Stimulated activated CD8-positive, alpha-beta memory T cell treated with anti-CD3 and anti-CD28 coated beads, Interleukin-12 subunit alpha, Interleukin-12 subunit beta, amount 100 ng/mL, for 1 hour (primary cell): ENCODE results near the gene ELL2.

Source experiments
- DNase-seq: peaks from one replicate; pipeline ENCODE4 v3.0.0-alpha.2; 2020; ENCODE audit warnings: low read depth

The ELL2 gene

GRCh38 chr5:95961617-95962474, at the start of gene ELL2:
Gene ELL2, minus strand, starts transcription at chr5:95961851. Its CDS starts 130 bp downstream, at chr5:95961721.
- peak; percentile 93 for DNase-seq

- no peak for DNase-seq
Observed at GRCh38 chr5:96008987-96009647, 47.5 kb upstream of the ELL2 start.

- DNase-seq: no peak
Observed at GRCh38 chr5:96008487-96008886, 46.8 kb upstream of the ELL2 start.

DNA sequence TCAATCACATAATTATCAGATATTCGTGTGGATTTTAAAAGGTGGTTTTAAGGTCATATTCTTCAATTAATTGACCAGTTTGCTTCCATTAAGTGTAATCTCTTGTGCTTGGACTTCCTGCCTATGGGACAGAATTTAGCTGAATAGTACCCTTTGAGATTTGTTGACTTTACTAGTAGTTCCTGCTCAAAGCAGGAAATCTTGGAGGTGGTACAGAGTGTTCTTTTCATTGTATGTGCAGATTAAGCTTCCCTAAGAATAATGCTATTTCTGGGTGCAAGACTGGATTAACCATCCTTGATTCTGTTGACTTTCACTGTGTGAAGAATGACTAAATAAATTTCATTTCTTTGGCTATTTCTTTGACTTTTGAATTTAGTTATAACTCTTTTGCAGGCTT, 45.4 kb upstream of the ELL2 start:
- no peak for DNase-seq

GRCh38 chr5:96006291-96006690, 44.6 kb upstream of the ELL2 start:
- no peak for DNase-seq

DNA sequence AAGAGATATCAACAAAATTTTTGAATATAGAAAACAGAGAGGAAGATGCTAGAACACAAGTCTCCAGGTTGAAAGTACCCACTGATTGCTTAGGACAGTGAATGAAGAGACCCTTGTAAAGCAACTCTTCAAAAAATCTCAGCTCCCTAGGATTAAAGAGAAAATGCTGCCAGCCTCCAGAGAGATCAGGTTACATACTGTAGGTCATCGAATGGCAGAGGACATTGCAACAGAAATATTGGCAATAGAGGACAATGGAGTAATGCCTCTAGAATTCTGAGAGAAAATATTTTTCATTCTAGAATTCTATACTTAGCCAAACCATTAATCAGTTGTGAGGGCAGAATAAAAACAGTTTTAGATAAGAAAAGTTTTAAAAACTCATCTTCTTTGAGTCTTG, 43.1 kb upstream of the ELL2 start:
- DNase-seq: no peak

GRCh38 chr5:96004087-96004486, 42.4 kb upstream of the ELL2 start:
- no peak for DNase-seq

DNA sequence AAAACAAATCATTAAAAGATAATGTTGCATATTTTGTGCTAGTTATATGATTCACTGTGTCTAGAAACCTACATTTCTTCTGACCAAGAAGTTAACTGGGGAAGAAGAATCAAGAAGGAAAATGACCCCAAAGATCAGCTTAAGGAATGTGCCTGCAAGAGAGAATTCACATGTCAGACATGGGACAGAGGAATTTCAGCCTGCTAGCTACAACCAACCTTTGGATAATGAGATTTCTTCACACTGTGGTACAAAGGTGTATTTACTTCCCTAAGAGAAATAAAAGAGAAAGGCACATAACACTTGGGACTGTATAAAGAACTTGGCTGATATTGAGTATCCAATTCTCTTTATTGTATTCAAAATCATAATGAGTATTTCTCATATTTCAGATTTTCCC, 39.6 kb upstream of the ELL2 start:
- DNase-seq: no peak

DNA sequence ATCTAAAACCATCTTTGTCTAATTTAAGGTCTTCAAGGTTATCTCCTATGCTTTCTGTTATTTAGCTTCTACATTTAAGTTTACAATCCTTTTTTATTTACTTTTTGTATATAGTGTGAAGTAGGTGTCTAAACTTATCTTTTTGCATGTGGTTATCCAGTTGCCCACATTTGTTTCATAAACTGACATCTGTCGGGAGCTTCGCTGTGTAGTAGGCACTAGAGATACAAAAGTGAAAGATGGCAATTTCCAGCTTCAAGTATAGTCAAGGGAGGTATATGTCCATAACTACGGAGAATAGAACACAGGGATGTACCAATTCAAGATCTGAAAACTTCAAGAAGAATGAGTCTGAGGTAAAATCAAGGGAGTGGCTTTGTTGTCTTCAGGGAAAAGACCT, 38.7 kb upstream of the ELL2 start:
- no peak for DNase-seq

DNA sequence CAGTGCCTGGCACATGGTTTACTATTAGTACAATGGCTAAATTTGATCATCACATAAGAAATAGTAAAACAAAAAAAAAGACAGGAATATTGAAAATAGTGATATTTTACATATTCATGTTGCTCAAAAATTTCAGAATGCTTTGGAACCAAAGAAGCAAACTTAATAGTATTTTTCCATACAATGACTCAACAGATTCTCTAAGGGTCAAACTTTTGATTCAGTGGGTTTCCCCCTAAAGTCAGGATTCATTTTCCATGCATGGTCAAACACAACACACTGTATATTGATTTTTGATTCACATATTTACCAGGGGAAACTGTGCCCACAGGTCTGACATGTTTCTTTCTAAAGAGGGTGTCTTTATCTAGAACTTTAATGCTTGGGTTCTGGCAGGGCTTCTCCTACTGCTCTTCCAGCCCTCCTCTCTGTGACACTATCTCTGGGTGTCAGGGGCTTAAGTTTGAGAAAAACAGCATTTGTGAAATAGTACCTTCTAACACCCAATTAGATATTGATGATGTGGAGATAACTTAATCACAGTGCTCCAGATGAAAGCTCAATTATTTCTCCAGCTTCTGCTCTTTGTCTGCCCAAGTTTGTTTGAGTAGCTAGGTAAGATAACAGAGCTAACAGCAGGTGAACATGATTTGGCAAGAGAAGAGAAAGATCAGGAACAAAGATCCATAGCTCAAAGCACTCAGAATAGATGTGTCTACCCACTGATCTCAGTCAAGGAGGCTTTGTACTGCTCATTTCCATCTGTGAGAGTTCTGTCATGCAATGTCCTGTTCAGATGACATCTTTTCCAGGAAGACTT, 35.5 kb upstream of the ELL2 start:
- DNase-seq: no peak

GRCh38 chr5:95995962-95996489, 34.4 kb upstream of the ELL2 start:
- no peak for DNase-seq

DNA sequence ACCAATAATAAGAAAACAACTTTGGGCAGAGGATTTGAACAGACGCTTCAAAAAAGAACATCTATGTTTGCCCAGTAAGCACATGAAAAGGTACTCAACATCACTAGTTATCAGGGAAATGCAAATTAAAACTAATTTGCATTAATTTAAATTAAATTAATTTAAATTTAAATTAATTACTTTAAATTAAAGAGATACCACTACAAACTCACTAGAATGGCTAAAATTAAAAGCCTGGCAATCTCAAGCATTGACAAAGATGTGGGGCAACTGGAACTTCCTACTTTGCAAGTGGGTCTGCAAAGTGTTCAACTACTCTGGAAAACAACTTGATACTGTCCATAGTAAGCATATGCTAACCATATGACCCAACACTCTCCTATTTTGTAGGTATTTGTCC, 32.1 kb upstream of the ELL2 start:
- no peak for DNase-seq

DNA sequence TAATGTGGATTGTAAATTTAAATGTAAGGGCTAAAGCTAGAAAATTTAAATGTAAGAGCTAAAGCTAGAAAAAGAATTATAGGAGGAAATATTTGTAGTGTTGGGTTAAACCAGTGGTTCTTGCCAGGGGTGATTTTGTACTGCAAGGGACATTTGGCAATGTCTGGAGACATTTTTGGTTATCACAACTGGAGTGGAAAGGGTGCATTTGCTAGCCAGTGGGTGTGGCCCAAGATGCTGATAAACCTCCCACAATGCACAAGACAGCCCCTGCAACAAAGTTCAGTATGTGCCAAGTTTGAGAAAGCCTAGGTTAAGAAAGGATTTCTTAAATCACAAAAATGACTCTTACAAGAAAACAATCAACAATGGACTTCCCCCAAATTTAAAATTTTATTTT, 31.6 kb upstream of the ELL2 start:
- DNase-seq: no peak

- DNase-seq: no peak
Observed at GRCh38 chr5:95989283-95990048, 27.8 kb upstream of the ELL2 start.

DNA sequence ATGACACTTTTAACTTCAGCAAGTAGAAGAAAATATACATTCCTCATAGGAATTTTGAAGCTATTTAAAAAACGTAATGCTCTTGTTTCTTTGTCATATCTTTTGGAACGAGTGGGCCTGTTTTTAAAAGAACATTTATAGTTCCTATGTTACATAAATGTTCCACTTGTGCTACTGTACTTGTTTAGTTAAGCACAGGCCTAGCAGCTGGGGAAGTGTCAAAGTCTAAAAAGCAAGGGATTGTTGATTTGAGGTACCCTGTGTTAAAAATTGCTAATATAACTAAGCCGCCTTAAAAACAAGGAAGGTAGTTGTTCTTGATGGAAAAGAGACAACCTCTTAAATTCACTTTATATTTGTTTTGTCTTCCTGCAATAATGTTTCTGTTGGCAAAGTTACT, 27.2 kb upstream of the ELL2 start:
- no peak for DNase-seq

- DNase-seq: no peak
Observed at GRCh38 chr5:95988094-95988493, 26.4 kb upstream of the ELL2 start.

GRCh38 chr5:95986937-95987520, 25.4 kb upstream of the ELL2 start:
- DNase-seq: no peak

DNA sequence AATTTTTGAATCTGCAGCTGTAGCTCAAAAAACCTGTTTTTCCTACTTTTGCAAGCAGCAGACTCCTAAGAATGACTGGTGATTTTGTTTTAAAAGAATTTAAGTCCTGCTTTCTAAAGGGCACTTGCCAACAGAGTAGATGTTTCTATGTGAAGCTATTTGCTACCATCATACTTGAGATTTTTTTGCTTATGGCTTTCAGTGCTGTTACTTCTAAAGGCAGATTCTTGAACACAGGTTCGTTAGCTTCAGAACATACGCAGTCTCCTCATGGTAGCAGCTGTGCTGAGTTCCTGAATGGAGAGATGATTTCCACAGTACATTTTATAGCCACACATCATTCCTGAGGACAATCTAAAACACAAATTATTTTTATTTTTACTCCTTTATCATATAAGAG, 24.4 kb upstream of the ELL2 start:
- DNase-seq: no peak

DNA sequence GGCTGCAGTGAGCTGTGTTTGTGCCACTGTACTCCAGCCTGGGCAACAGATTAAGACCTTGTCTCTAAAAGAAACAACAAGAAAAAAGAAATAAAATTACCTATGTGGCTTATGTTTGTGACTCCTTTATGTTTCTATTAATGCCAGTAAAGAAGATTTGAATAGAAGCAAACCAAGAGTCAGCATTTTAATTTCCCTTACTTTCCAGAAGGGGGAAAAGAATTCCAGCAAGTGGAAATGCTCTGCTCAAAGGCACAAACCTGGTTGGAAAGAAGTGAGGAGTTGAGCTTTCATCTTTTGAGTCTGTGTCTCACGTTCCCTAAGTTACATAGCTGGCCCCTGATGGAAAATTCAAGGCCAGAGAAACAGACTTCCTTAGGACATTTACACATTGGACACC, 23.6 kb upstream of the ELL2 start:
- no peak for DNase-seq

DNA sequence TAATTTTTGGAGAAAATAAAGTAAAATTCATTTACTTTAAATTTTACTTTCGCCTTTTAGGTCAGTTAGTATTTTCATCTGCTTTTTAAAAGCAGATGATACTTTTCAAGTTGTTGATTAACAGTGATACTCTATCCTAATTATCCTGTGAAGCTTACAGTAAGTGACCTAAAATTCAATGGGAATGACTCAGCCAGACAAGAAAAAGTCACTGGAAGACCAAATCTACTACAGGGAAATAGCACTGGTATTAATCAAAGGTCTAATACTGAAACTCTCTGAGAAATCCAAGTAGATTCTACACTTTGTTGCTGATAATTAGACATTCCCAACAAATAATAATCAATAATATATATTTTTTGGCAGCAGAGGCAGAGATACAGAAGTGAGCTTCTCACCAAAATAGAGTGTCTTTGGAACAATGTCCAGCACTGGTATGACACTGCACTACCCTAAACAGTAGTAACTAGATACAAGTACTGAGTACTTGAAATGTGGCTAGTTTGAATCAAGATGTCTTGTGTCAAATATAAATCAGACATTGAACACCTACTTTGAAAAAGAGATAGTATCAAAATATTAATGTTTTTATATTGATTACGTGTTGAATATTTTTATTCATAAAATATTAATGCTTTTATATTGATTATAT, 22.8 kb upstream of the ELL2 start:
- DNase-seq: no peak

- DNase-seq: no peak
Observed at GRCh38 chr5:95983509-95983908, 21.9 kb upstream of the ELL2 start.
